ENCODE results near the gene PSMD5.

- no peak for TF ChIP-seq CTCF (IDR thresholded peaks at IDR 0.05)
- TF ChIP-seq POLR2A (IDR thresholded peaks at IDR 0.05), result no peak
Observed at GRCh38 chr9:120874226-120875194, 31.8 kb upstream of the PSMD5 start.

Measured in Peyer's patch (tissue), 4 donors.